GM12891 (cell line): ENCODE measurements around the gene TMEM54.

Source experiments
- PAX5 ChIP-seq: IDR thresholded peaks from 2 replicates; pipeline ENCODE4 v1.6.1; 2011; ENCODE audit warnings: low read length, moderate library complexity, mild to moderate bottlenecking; ENCODE audit not compliant: insufficient read depth, severe bottlenecking
- POLR2A ChIP-seq: IDR thresholded peaks from 2 replicates; pipeline ENCODE4 v1.6.1; 2011; ENCODE audit warnings: low read depth, low read length, control low read depth
- POLR2AphosphoS5 ChIP-seq: IDR thresholded peaks from 2 replicates; pipeline ENCODE4 v1.6.1; 2011; ENCODE audit warnings: low read depth, low read length, control low read depth
- POU2F2 ChIP-seq: IDR thresholded peaks from 2 replicates; pipeline ENCODE4 v1.6.1; 2011; ENCODE audit warnings: low read depth, mild to moderate bottlenecking, control low read depth, low read length, moderate library complexity
- SPI1 ChIP-seq: IDR thresholded peaks from 2 replicates; pipeline ENCODE4 v1.6.1; 2011; ENCODE audit warnings: low read depth, low read length, control low read depth
- TAF1 ChIP-seq: IDR thresholded peaks from 2 replicates; pipeline ENCODE4 v1.6.1; 2011; ENCODE audit warnings: low read depth, low read length, control low read depth

DNA sequence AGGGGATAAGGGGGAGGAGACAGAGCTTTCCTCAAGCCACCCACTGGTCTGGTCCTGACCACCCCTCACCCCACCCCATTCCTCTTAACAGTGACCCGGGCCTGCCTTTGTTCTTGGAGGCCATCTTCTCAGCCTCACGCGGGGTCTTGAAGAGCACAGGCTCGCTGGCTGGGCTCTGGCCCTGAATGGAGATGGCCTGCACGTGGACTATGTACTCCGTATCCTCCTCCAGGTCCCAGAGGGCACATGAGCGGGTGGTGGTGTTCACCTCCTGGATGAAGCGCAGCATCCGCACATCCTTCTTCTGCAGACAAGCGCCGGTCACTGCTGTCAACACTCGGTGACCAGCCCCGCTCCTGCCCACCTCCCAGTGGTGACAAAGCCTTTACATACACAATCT is 33.1 kb downstream of the TMEM54 start:
- TF ChIP-seq POLR2AphosphoS5 (no peak), POLR2A (no peak), TAF1 (no peak), PAX5 (no peak), SPI1 (no peak), POU2F2 (no peak)
